ENCODE measurements around the gene TFF3.
A peak's percentile ranks its signal among the peaks of the same experiment; 100 is the strongest.

TFF3 gene

GRCh38 chr21:42346866-42347600, 31.8 kb upstream of the TFF3 start:
- DNase-seq = no peak

DNA sequence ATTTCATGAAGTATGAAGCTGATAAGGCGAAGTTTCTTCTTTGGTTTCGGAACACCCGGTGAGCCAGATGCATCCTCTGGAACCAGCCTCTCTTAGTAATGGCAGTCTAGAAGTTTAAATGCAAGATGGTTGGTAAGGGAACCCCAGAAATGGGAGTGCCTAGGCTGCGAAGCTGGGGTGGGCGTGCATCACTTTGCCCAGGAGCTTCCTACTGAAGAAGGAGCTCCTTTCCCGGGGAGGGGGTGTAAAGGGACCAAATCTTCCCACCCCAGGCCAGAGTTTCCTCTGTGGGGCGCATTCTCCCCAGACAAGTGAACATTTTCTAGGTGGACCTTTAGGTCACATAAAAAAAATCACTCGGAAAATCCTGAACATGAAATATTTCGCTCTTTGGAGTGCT, 31.2 kb upstream of the TFF3 start:
- DNase-seq = no peak

- DNase-seq = no peak
These were observed 29.4 kb upstream of the TFF3 start for GRCh38 chr21:42344631-42345030.

DNA sequence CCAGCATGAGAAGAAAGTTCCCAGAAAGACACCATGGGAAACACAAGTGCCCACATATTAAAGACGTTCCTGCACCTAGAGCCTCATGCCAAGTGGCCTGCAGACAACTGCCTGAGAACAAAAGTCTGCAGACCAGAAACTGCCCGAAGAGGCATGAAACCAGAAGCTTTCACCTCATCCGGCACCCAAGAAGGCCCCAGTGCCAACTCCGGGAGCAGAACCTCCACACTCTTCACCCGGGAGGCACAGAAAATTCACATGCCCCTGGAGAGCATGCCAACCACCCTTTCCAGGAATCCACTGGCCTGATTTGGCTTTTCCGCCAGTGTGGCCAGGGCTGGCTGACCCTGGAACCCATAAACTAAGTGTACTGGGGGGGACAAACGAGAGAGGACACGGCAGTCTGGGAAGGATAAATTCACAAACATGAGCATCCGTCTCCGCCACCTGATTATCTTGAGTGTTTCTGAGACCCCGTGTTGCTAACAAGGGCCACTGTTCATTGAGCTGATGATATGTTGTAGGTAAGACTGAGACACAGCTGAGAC, 28.8 kb upstream of the TFF3 start:
- DNase-seq = no peak

DNA sequence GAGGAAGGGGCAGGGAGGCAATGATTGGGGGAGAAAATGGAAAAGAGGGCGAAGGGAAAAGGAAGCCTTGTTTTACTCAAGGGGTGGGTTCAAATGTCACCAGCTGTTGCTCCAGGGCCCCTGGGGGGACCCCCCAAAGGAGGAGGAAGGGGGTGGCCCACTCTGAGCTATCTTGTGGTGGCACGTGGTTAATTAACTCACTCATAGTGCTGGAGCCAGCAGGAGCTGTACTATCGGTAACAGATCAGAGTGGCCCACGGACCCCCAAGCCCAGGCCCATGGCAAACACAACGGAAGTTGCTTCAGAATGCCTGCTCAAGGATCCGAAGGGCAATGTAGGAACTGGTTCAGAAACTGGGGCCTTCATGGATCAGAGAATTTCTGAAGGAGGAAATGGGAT, 28.3 kb upstream of the TFF3 start:
- no peak for DNase-seq

DNA sequence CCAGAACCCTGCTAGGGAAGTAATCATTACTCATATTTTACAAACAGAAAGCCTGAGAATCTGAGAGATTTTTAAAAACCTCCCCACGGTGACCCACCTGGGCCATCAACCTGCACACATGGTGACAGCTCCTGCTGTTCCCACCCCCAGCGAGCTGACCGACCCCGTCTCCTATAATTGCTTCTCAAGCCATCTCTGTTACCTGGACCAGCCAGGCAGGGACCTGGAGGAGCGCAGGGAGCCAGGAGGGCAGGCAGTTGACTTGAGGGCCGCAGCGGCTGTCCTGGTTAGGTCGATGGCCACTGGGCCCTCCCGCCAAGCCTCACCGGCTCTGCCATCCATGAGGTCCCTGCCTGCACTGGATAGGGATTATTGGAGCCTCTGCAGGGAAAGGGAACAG, 27.9 kb upstream of the TFF3 start:
- DNase-seq = no peak

GRCh38 chr21:42341776-42342542, 26.8 kb upstream of the TFF3 start:
- DNase-seq = no peak

DNA sequence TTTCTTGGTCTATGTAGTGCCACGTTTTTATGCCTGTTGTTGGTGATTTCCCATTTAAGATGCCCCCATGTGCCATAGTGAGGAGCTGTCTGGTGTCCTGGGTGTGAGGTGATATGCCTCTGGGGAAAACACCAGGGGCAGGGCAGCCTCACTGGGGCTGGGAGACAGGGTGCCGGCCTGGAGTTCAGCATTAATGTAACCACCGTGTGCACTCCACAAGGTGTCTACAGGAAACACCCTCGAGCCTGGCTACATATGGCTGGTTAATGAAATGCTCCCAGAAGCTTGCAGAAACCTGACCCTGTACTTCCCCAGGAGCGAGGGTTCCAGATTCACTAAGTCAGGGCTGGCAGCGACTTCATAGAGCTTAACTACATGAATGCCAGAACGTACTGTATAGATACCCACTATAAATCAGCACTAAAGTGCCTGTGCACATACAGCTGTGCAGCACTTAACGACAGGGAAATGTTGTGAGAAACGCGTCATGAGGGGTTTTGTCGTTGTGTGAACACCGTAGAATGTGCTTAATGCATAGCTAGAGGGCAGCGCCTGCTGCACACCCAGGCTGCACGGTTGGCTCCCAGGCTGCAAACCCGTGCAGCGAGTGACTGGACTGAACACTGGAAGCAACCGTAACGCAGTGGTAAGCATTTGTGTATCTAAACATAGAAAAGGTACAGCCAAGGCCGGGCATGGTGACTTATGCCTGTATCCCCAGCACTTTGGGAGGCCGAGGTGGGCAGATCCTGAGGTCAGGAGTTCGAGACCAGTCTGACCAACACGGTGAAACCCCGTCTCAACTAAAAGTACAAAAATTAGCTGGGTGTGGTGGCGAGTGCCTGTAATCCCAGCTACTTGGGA, 25.2 kb upstream of the TFF3 start:
- no peak for DNase-seq

GRCh38 chr21:42338729-42339715, 23.8 kb upstream of the TFF3 start:
- no peak for DNase-seq

DNA sequence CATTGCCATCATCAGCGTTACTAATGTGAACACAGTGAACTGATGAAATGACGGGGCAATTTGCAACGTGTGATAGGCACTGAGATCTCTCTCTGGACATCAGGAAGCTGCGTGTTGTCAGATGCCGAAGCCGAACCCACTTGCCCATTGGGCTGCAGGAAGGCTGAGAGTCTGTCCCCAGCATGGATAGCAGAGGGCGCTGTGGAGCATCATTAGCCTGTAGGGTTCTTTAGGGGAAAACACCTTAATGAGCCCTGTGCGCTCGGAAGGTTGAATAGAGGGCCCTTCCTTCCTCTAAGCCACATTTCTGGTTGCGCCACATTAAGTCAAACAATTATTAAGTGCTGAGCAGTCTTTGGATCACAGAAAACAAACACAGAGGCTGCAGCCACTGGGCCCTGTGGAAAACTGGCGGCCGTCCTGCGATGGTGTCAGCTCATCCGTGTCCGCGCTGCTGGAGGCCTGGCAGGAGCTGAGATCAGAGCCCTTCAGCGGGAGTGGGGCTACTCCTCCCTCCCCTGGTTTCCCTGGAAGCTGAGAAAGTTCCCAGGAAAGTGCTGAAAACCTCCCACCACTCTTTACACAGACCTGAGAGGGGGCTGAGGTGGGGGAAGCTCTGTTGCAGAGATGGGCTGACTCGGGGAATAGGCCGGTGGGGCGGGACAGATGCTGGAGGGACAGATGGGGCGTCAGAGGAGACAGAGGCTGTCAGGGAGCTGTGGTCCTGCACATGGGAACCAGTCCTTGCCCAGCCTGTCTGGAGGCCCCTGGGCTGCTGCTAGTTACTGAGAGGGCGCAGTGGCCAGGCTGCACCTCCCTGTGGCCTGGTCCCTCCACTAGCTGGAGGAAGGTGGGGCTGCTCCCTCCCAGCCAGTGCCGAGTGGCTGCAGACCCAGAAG, 22.9 kb upstream of the TFF3 start:
- peak; percentile 74 for DNase-seq

DNA sequence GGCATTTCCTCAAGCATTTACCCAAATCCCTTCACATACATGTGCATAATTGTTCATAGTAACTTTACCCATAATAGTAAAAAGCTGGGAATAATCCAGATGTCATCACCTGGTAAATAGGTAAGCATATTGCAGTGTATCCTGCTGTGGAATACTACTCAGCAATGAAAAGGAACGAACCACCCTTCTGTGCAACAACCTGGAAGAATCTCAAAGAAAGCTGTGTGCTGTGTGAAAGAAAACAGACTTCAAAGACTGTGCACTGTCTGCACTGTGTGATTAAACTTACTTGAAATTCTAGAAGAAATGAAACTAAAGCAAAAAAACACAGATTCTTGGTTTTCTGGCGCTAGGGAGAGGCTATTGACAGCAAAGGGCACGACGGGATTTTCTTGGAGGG, 22.1 kb upstream of the TFF3 start:
- DNase-seq = no peak

GRCh38 chr21:42336054-42336453, 20.8 kb upstream of the TFF3 start:
- DNase-seq = no peak

- DNase-seq = no peak
These were observed 17.5 kb upstream of the TFF3 start for GRCh38 chr21:42332557-42333317.

DNA sequence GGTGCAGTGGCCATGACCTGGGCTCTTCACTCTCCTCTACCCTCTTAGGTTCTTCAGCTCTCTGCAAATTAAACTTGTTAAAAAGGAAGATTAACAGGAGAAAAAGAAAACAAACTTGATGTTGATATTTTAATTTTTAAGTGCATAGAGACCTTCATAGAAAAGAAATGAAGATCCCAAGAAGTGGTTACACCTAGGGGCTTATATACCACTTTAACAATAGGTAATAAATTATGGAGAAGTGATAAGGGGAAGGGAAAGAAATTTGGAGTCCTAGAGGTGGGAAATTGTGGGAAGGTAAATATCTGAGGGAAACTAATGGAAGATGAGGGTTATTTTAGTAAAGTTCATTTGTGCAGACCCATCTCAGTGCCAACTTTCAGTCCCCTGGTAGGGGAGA, 16.5 kb upstream of the TFF3 start:
- no peak for DNase-seq

- no peak for DNase-seq
These were observed 15.5 kb upstream of the TFF3 start for GRCh38 chr21:42330380-42331371.

DNA sequence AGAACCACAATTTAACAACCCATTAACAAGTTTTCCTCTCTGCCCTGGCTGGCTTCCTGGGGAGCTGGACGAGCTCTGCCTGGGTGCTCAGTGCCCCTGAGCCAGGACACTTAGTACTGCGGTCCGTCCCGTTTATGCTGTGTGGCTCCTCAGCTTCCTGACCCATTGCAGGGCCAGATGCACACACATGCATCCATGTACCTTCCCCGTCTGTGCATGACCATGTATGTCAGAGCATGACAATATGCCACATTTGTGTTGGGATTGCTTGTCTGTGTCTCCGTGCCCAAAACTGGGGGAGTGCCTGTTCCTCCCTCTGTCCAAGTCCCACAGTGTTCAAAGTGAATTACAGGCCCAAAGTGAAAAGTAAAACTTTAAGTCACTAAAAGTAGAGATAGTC, 9.7 kb upstream of the TFF3 start:
- no peak for DNase-seq

DNA sequence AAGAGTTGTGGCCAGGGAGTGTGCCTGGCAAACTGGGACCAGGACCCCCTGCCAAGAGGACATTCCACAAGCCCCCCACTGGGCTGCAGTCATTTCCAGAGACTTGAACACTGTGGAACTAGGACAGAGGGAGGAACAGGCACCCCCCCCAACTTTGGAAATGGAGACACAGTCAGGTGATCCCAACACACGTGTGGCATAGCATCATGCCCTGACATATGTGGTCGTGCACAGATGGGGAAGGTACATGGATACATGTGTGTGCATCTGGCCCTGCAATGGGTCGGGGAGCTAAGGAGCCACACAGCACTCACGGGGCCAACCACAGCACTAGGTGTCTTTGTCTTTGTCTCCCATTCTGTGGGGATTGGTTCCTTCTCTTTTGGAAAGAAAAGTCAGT, 6.6 kb upstream of the TFF3 start:
- no peak for DNase-seq

GRCh38 chr21:42321231-42321630, 6.0 kb upstream of the TFF3 start:
- no peak for DNase-seq

DNA sequence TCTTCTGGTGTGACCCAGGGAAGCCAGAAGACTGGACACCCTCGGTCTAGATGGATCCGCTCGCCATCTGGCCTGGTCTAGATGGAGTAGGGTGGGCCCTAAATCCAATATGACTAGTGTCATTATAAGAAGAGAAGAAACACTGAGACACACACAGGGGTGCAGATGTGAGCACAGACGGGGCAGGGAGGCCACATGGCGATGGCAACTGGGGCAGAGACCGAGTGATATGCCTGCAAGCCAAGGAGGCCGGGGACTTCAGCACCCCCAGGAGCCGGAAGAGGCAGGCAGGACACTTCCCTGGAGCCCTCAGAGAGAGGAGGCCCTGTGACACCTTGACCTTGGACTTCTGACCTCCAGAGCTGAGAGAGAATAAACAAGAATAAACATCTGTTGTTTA, 5.6 kb upstream of the TFF3 start:
- DNase-seq = no peak
